Kidney epithelial cell (primary cell): ENCODE measurements around the gene MAX. TPM values are rescaled to one million over a fixed set of nuclear protein-coding genes. Genes with fewer than 3 reads are reported as not detected.
"Not testable (repeated sequence)": the region's sequence is repeated elsewhere in the genome, so short reads cannot be mapped to it uniquely, and the experiment has no call there.

Source experiments
- DNase-seq: peaks from one replicate; pipeline ENCODE4 v3.0.0-alpha.2; 2010; ENCODE audit warnings: low read depth
- H3K27me3 ChIP-seq: 2 replicates; pipeline ENCODE4 v1.6.0; 2011; ENCODE audit warnings: low read length; ENCODE audit not compliant: control insufficient read depth, insufficient read depth
- H3K36me3 ChIP-seq: 2 replicates; pipeline ENCODE4 v1.5.1; 2011; ENCODE audit warnings: low read length; ENCODE audit not compliant: control insufficient read depth, insufficient read depth
- H3K4me3 ChIP-seq: 2 replicates; pipeline ENCODE4 v1.5.1; 2011; ENCODE audit warnings: low read depth, mild to moderate bottlenecking, control low read depth, low read length
- CTCF ChIP-seq: IDR thresholded peaks from 2 replicates; pipeline ENCODE4 v1.5.1; 2011; ENCODE audit warnings: mild to moderate bottlenecking, moderate library complexity, low read length, control low read depth, inconsistent platforms; ENCODE audit not compliant: insufficient read depth, poor library complexity, severe bottlenecking
- total RNA-seq: library from RNA; depleted of rRNA; stranded (reverse); fragments of >200 nt; gene quantifications from 2 replicates; pipeline ENCODE4 v1.2.3, GENCODE V29; 2015

The MAX gene
- total RNA-seq, 1 donor from 2014 or later: 59.5 TPM

GRCh38 chr14:65034021-65034420, 68.3 kb downstream of the MAX start:
- Histone ChIP-seq H3K4me3 (no peak overlapping the region), H3K36me3 (no peaks in the 10 kb centered on the region), H3K27me3 (no peaks in the 10 kb centered on the region)
- no peak for DNase-seq
- no peak for TF ChIP-seq CTCF

- no peaks in the 10 kb centered on the region for H3K27me3 ChIP-seq
- no peak for TF ChIP-seq CTCF
- no peak overlapping the region for H3K4me3 ChIP-seq
- H3K36me3 ChIP-seq: no peaks in the 10 kb centered on the region
- DNase-seq: no peak
These were observed 69.1 kb downstream of the MAX start for GRCh38 chr14:65033181-65033580.

- no peak for DNase-seq
- Histone ChIP-seq H3K36me3 (no peaks in the 10 kb centered on the region), H3K27me3 (no peaks in the 10 kb centered on the region), H3K4me3 (no peak overlapping the region)
- no peak for TF ChIP-seq CTCF
These were observed 70.0 kb downstream of the MAX start for GRCh38 chr14:65032319-65032718.

- not testable (repeated sequence) for H3K4me3 ChIP-seq
These were observed 71.0 kb downstream of the MAX start for GRCh38 chr14:65031321-65031720.

GRCh38 chr14:65028937-65029336, 73.4 kb downstream of the MAX start:
- no peak for TF ChIP-seq CTCF
- Histone ChIP-seq H3K4me3 (no peak overlapping the region), H3K27me3 (no peaks in the 10 kb centered on the region), H3K36me3 (no peaks in the 10 kb centered on the region)
- no peak for DNase-seq

More at GRCh38 chr14:65031321-65031720, 71.0 kb downstream of the MAX start:
- not testable (repeated sequence) for DNase-seq, H3K36me3 ChIP-seq, H3K27me3 ChIP-seq

GRCh38 chr14:65027127-65027799, 75.1 kb downstream of the MAX start:
- Histone ChIP-seq H3K4me3 (no peak overlapping the region), H3K27me3 (no peaks in the 10 kb centered on the region), H3K36me3 (no peaks in the 10 kb centered on the region)
- DNase-seq: no peak
- TF ChIP-seq CTCF: no peak
